ENCODE results near the gene KLHL35.

DNA sequence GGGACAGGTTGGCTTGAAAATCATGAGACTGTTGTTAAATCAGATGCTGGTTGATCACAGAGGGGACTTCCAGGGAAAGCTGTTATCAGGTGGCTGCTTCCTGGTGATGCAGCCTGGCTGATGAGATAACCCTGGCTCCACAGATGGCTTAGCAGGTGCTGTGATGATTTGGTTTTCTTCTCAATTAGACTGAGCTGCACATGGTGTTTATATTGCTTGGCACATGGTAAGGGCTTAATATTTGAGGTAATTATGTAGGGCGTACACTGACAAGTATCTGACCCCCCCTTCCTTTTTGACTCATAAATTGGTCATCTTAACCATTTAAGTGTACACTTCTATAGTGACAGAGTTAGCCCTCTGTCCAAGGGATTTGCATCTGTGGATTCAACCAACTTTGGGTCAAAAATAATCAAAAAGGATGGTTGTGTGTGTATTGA lies 26.6 kb downstream of the KLHL35 start:
- TF ChIP-seq, protein P1, sequence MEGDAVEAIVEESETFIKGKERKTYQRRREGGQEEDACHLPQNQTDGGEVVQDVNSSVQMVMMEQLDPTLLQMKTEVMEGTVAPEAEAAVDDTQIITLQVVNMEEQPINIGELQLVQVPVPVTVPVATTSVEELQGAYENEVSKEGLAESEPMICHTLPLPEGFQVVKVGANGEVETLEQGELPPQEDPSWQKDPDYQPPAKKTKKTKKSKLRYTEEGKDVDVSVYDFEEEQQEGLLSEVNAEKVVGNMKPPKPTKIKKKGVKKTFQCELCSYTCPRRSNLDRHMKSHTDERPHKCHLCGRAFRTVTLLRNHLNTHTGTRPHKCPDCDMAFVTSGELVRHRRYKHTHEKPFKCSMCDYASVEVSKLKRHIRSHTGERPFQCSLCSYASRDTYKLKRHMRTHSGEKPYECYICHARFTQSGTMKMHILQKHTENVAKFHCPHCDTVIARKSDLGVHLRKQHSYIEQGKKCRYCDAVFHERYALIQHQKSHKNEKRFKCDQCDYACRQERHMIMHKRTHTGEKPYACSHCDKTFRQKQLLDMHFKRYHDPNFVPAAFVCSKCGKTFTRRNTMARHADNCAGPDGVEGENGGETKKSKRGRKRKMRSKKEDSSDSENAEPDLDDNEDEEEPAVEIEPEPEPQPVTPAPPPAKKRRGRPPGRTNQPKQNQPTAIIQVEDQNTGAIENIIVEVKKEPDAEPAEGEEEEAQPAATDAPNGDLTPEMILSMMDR (IDR thresholded peaks at IDR 0.05), result no peak
- TF ChIP-seq POLR2AphosphoS5 (IDR thresholded peaks at IDR 0.05) (no peak), POLR2A (IDR thresholded peaks at IDR 0.05) (no peak)
